H1 (cell line): ENCODE results near the gene SIGLEC15. TPM values are rescaled to one million over a fixed set of nuclear protein-coding genes. Genes with fewer than 3 reads are reported as not detected.

Experiments used
- SIN3A ChIP-seq, 2 experiments: IDR thresholded peaks in 1 of 2; conservative IDR thresholded peaks in 1 of 2; 2 replicates each; pipeline ENCODE4 v1.6.1; 2011 to 2012; ENCODE audit warnings: low read length in 2 of 2, improper control_type of control experiment in 1 of 2, low read depth in 1 of 2, mild to moderate bottlenecking in 1 of 2
- YY1 ChIP-seq: IDR thresholded peaks from 2 replicates; pipeline ENCODE4 v1.6.1; 2011; ENCODE audit warnings: low read depth, mild to moderate bottlenecking, low read length
- polyA plus RNA-seq, 7 experiments: library from polyadenylated mRNA; depleted of rRNA in 3 of 7; stranded (reverse) in 5 of 7; unstranded in 2 of 7; fragments of >200 nt in 5 of 7; fragments of 200-250 nt in 2 of 7; gene quantifications; 1 replicate in 5 of 7; 2 replicates in 1 of 7; 4 replicates in 1 of 7; pipeline versions ENCODE4 v1.2.1 to v1.2.3, GENCODE V29; 2011 to 2013; ENCODE audit warnings: missing spikeins in 2 of 7, mixed read lengths in 2 of 7
- total RNA-seq: library from RNA; stranded (reverse); fragmentation: NEBNext Ultra II Directional; extraction: Animal tissue kit (Norgen Biotek cat#: 25700); gene quantifications from 2 replicates; pipeline ENCODE4 v1.2.1, GENCODE V29; 2021

Gene SIGLEC15
- total and polyA plus RNA-seq, 2 of the 8 experiments (the other 6 are each of a cell fraction or from before 2014, with no cell fraction given): 0.20 to 0.37 TPM

GRCh38 chr18:45793264-45793965 lies 32.1 kb upstream of the SIGLEC15 start (continued):
- no peak for TF ChIP-seq SIN3A (conservative IDR thresholded peaks at IDR 0.05 in 1 of 2, IDR thresholded peaks at IDR 0.05 in 1 of 2; ENCODE audit: low read depth in 1 of 2, low read length in 2 of 2)
- TF ChIP-seq YY1: no peak
